ENCODE results near the gene ERICH3.
A peak's percentile ranks its signal among the peaks of the same experiment; 100 is the strongest.
"Not testable (repeated sequence)": the region's sequence is repeated elsewhere in the genome, so short reads cannot be mapped to it uniquely, and the experiment has no call there.

The ERICH3 gene

GRCh38 chr1:74681001-74681400 is 7.4 kb upstream of the ERICH3 start:
- no peak overlapping the region for H3K4me3 ChIP-seq (replicated peaks; ENCODE audit: low read depth, low read length)
- no peak for DNase-seq (ENCODE audit: extremely low read depth, low read depth)
- TF ChIP-seq CTCF (IDR thresholded peaks at IDR 0.05; ENCODE audit: low read depth, low read length, missing control alignments): no peak

GRCh38 chr1:74679811-74680210 is 6.2 kb upstream of the ERICH3 start:
- TF ChIP-seq CTCF (IDR thresholded peaks at IDR 0.05; ENCODE audit: low read depth, low read length, missing control alignments): no peak

GRCh38 chr1:74677926-74678325 is 4.3 kb upstream of the ERICH3 start:
- no peak for TF ChIP-seq CTCF (IDR thresholded peaks at IDR 0.05; ENCODE audit: low read depth, low read length, missing control alignments)
- no peak overlapping the region for H3K4me3 ChIP-seq (replicated peaks; ENCODE audit: low read depth, low read length)
- no peak for DNase-seq (ENCODE audit: extremely low read depth, low read depth)

More at GRCh38 chr1:74679811-74680210, 6.2 kb upstream of the ERICH3 start:
- DNase-seq (ENCODE audit: extremely low read depth, low read depth): no peak
- H3K4me3 ChIP-seq (replicated peaks; ENCODE audit: low read depth, low read length): no peak overlapping the region

- no peak overlapping the region for H3K4me3 ChIP-seq (replicated peaks; ENCODE audit: low read depth, low read length)
- DNase-seq (ENCODE audit: extremely low read depth, low read depth): no peak
- TF ChIP-seq CTCF (IDR thresholded peaks at IDR 0.05; ENCODE audit: low read depth, low read length, missing control alignments): no peak
Observed at GRCh38 chr1:74674278-74675048, 871 bp upstream of the ERICH3 start.

- not testable (repeated sequence) for H3K4me3 ChIP-seq (replicated peaks; ENCODE audit: low read depth, low read length); DNase-seq (ENCODE audit: extremely low read depth, low read depth)
Observed at GRCh38 chr1:74670866-74671265, 2.7 kb downstream of the ERICH3 start.

GRCh38 chr1:74654708-74655107 is 18.9 kb downstream of the ERICH3 start:
- no peak for DNase-seq (ENCODE audit: extremely low read depth, low read depth)
- TF ChIP-seq CTCF (IDR thresholded peaks at IDR 0.05; ENCODE audit: low read depth, low read length, missing control alignments): no peak
- H3K4me3 ChIP-seq (replicated peaks; ENCODE audit: low read depth, low read length): no peak overlapping the region

- peak; percentile 74 for DNase-seq (ENCODE audit: extremely low read depth, low read depth)
- no peak overlapping the region for H3K4me3 ChIP-seq (replicated peaks; ENCODE audit: low read depth, low read length)
- TF ChIP-seq CTCF (IDR thresholded peaks at IDR 0.05; ENCODE audit: low read depth, low read length, missing control alignments): no peak
Observed at GRCh38 chr1:74652711-74653139, 20.9 kb downstream of the ERICH3 start.

Measured in HFF-Myc (cell line).